Activated naive CD4-positive, alpha-beta T cell (primary cell): Measurements from ENCODE around the gene RSAD2.
"Not testable (repeated sequence)": the region's sequence is repeated elsewhere in the genome, so short reads cannot be mapped to it uniquely, and the experiment has no call there.

Experiments
- DNase-seq, 4 experiments: peaks; one replicate each; lab custom pipeline; 2025; lab: John Stamatoyannopoulos, UW

The RSAD2 gene

DNA sequence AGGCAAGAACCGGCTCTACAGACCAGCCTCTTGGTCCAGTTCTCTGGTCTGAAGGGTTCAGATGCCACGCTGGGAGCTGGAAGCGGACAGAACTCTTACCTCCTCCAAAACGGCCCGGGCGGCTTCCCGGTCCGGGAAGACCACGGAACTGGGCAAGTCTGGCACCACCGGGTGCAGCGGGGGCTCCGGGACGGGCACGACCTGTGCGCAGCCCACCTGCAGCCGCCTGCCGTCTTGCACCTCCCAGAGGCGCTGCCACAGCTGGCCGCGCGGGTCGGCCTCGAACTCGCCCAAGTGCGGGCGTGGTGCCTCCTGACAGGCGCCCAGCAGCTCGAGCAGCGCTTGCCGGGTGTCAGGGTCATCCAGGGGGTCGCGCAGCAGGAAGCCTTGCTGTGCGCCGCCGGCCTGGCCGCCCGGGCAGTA, 12.6 kb upstream of the RSAD2 start:
- peak in 2 of 4 experiments; percentile 9 to 64 for DNase-seq

DNA sequence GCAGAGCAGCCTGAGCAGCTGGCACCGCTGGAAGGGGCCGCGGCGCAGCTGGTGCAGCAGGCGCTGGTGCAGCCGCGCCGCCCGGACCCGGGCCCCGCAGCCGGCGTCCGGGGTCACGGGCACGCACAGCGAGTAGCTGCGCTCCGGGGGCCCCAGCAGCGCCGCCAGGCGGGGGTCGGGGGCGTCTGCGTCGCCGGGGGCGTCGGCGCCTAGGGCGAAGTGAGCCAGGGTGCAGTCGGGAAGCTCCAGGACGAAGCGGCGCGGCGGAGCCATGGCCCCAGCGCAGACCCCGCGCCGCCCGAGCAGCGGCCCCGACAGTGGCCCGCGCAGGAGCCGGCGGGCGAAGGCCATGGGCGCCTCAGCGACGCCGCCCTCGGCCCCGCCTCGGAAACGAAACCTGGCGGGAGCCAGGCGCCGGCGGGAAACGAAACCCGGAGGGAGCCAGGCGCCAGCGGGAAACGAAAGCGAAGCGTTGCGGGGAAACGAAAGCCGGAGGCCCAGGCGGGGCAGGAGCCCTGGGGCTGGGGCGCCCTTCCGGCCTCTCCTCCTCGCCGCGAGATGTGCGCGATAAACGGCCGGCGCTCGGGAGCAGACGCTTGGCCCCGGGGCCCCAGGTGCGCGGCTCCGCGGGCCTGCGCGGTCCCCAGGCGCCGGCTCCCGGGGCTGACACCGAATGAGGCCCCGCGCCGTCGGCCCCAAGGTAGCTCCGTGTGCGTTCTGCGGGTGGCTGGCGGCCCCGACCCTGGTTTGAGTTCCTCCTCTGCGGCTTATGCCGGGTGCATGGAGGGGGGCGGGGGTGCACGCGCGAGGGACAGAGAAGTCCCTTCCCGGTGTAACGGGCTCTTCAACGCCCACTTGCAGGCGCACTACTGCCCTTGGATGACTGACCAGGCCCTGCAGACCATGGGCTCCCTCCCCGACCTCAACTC, 12.0 kb upstream of the RSAD2 start, which contains the start of gene CMPK2:
Gene CMPK2 (minus strand): TSS at position 562 of the 929 bp plus-strand sequence. CDS start 211 bp downstream, at position 351.
- DNase-seq = peak; percentile 38 to 88 (median 60)

DNA sequence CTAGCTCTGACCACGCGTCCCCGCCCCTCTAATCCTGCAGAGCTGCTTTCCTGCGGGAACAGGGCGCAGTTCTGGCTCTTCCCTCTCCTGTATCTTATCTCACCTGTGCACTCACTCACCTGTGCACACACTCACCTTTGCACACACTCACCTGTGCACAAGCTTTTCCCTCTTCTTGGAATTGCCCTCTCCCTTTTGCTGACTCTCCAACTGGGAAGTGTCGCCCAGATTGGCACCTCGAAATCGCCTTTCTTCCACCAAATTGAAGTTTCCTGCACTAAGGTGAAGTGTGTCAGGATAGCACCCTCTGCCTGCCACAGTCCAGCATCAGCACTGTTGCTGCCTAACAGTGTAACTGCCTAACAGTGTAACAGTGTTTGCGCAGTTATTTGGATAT, 11.3 kb upstream of the RSAD2 start:
- DNase-seq = peak in 2 of 4 experiments; percentile 17 to 43

DNA sequence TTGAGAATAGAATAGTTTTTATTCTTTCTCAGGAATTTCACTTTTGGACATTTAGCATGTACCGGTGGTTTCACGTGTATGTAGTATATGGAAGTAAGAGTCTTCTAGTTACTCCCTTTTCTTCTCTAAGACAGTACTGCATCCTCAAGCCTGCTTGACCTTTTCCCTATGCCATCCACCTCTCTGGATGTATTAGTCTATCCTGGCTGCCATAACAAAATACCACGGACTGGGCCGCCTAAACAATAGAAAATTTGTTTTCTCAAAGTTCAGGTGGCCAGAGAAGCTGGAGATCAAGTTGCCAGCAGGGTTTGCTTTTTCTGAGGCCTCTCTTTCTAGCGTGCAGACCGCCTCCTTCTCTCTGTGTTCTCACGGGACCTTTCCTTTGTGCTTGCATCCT, 10.6 kb upstream of the RSAD2 start:
- no peak for DNase-seq

- no peak for DNase-seq
Observed at GRCh38 chr2:6872394-6872793, 5.2 kb upstream of the RSAD2 start.

DNA sequence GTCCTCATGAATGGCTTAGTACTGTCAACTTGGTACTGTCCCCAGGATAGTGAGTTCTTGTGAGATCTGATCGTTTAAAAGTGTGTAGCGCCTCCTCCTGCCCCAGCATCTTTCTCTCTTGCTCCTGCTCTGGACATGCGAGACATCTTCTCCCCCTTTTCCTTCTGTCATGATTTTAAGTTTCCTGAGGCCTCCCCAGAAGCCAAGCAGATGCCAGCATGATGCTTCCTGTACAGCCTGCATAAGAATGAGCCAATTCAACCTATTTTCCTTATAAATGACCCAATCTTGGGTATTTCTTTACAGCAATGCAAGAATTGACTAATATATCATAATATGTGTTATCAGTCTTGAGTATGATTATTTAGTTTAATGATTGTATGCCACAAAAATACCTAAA, 3.5 kb upstream of the RSAD2 start:
- no peak for DNase-seq

DNA sequence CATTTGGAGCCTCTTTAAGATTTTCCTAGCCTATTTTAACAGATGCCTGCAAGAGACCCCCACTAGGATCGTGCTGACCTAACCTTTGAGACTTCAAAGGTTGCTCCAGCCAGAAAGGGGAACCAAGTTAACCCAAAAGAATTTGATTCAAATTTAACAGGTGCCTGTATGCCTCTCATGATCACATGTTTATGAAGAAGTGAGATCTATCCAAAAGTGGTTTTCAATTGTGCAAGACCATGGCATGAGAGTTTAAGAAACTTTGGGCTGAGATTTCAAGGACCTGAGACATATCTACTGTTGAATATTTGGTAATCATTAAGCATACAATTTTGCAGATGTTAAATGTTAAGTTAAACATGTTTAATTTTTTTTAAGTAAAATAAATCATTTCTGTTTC, 1.3 kb upstream of the RSAD2 start:
- no peak for DNase-seq

DNA sequence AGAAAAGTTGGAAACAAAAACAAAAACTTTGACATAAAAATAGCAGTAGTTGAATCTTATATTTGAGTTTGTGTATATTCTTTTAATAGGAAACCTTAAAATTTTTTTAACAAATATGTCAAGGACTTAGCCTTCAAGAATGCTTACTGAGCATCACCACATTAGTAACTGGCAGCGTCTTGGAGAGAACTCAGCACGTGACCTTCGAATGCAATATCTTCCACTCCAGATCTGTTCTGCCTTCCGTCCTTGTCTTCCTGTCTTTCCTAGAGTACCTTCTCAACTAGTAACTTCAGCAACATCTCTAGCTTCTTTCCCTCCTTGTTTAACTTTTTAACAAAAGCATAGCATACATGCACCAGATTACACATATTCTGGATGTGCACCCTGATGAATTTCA, 972 bp downstream of the RSAD2 start:
- no peak for DNase-seq

GRCh38 chr2:6879011-6879410, 1.4 kb downstream of the RSAD2 start:
- no peak for DNase-seq

GRCh38 chr2:6880200-6880733, 2.7 kb downstream of the RSAD2 start:
- DNase-seq = no peak

GRCh38 chr2:6881046-6881445, 3.5 kb downstream of the RSAD2 start:
- DNase-seq = no peak

- no peak for DNase-seq
Observed at GRCh38 chr2:6881516-6881915, 3.9 kb downstream of the RSAD2 start.

- no peak for DNase-seq
Observed at GRCh38 chr2:6883448-6884122, 6.0 kb downstream of the RSAD2 start.

DNA sequence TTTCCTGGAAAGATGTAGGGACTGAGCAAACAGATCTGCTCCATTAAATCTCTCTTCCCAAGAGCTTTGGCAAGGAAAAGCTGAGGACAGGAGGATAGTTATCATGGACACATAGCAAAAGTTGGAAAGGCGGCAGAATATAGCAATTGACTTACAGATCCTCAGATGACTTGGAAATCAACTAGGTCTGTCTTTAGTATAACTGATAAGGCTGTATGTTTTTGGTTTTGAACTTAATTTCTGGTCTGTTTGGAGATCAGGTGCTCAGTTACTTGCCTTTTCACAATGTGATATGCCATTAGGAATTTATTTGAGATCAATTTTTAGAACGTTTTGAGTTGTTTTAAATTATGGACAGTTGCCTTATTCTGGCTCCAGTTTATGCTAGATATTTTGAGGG, 8.0 kb downstream of the RSAD2 start:
- no peak for DNase-seq

DNA sequence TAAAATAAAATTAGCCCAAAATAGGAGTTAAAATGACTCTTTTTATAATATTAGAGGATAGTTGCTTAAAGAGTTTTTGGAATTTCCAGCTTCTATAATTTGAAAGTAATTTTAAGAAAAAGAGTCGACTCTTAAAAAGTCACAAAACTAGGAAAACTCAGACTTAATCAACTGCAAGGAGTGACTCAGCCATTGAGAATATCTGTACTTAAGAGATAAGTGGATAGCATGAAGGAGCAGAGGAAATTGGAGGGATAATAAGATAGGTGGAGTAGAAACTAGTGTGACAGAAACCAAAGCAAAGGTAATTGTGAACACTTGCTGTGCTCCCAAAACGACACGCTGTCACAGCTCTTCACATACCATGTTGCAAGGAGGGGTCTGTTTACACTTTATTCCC, 8.4 kb downstream of the RSAD2 start:
- no peak for DNase-seq

DNA sequence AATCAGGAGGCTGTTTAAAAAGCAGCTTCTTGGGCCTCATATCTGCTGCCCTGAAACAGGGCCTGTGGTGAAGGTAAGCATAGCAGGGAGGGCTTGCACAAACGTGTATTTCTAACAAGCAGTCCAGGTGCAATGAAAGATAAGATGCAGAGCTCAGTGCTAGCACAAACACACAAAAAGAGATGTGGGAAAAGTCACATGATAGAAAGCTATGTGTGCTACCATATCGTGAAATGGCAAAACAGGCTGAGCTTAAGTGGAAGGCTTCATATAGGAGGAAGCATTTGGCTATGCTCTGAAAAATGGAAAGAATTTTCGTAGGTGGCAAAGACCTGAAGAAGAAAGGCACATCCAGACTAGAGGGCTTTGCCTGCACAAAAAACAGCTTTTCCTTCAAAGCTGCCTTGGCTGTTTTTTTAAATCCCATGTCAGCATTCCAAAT, 10.2 kb downstream of the RSAD2 start:
- DNase-seq = no peak

DNA sequence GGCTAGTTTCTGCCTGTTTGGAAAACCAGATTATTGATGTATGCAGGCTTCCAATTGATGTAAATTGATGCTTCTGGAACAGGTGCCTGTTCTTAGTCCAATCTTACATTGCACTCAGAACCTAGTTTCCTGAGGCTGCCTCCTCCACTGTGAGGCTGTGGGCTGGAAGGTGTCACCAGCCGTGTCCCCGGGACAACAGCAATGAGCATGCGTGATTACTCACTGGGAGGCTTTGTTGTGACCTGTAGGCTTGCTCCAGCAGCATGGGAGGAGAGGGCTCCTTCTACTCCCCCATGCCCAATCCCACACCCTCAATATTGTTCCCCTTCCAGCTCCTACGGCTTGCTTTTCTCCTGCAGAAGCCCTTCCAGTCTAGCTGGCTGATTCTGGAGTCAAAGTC, 11.1 kb downstream of the RSAD2 start:
- no peak for DNase-seq

DNA sequence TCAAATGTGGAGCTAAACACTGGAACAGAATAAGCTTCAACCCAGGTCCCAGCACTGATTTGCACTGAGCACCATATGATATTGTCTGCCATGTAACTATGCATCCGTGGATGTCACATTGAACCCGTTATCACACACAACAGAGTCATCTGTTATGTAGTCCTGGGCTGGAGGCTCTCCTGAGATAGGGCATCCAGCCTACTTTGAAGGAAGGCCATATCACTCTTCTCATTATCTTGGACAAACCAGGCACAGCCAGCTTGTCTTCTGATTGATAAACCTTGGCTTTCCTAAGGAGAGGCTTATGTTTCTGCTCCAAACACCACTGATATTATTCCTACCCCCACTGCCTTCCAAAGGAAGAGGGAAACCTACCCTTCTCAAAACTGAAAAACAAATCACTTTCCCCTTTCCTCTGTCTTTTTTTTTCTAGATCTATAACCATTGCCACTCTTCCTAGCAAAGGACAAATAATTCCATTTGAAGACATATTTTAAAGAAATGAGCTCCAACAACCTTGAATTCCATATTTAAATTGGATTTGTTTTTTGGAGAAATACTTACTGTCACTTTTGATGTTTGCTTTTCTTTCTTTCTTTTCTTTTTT, 16.4 kb downstream of the RSAD2 start:
- no peak for DNase-seq

GRCh38 chr2:6896930-6897759, 19.6 kb downstream of the RSAD2 start:
- DNase-seq = no peak

- not testable (repeated sequence) for DNase-seq
Observed at GRCh38 chr2:6902581-6902980, 25.0 kb downstream of the RSAD2 start.

DNA sequence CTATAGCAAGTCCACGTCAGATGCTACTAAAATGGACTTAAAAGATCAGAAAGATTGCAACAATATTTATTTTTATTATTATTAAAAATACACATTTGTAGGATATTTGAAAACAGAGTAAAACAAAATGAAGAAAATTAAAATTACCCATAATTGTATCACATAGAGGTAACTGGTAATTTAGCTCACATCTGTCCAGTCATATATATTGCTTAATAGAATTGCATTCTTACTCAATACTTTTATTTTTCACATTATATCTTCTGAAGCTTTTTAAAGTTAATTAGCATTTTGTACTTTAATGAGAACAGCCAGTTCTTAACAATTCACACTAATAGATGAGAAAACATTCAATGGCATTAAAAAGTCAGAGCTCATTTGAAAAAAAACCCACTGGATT, 28.1 kb downstream of the RSAD2 start:
- no peak for DNase-seq
